ENCODE data around the gene RNLS. TPM values are rescaled to one million over a fixed set of nuclear protein-coding genes. Genes with fewer than 3 reads are reported as not detected.

The RNLS gene
- total RNA-seq, 1 experiment from 2014 or later: not detected

GRCh38 chr10:88273567-88273966 lies 309.6 kb downstream of the RNLS start:
- Histone ChIP-seq H3K9me2 (ENCODE audit: insufficient read depth) (no peaks in the 10 kb centered on the region), H3K4me2 (ENCODE audit: low read length) (no peak overlapping the region), H3K4me3 (replicated peaks in 1 of 2; ENCODE audit: low read depth in 1 of 2, low read length in 2 of 2) (no peak overlapping the region), H3K4me1 (ENCODE audit: control insufficient read depth in 1 of 2, insufficient read depth in 2 of 2, low read length in 2 of 2) (peaks cover 4 to 13% of the 10 kb centered on the region in 2 experiments; a peak in 3 of 4 replicates), H3K79me2 (ENCODE audit: insufficient read depth, low read length) (no peaks in the 10 kb centered on the region), H2AFZ (ENCODE audit: low read depth, low read length, poor library complexity, severe bottlenecking) (no peak overlapping the region), H3K27ac (ENCODE audit: low read depth, low read length) (no peak overlapping the region), H3K36me3 (ENCODE audit: control insufficient read depth in 1 of 2, insufficient read depth in 2 of 2, low read length in 2 of 2) (no peaks in the 10 kb centered on the region), H3K9ac (ENCODE audit: low read length) (no peak overlapping the region), H3K27me3 (ENCODE audit: insufficient read depth, low read length) (no peaks in the 10 kb centered on the region), H3K9me3 (ENCODE audit: control insufficient read depth in 1 of 2, insufficient read depth in 1 of 2, low read depth in 1 of 2, low read length in 2 of 2) (no peaks in the 10 kb centered on the region), H4K20me1 (ENCODE audit: insufficient read depth) (no peaks in the 10 kb centered on the region)
- DNase-seq (ENCODE audit: low read depth, low spot score) (no peak), ATAC-seq (no peak)
- intact Hi-C loops (cut with micrococcal nuclease): no loop called here
- CTCF ChIA-PET: no interaction called here
- no peak for TF ChIP-seq TCF7L2 (IDR thresholded peaks at IDR 0.05; ENCODE audit: borderline replicate concordance, extremely low read depth, insufficient read depth, insufficient read length)
- no peak for TF ChIP-seq EZH2phosphoT487 (IDR thresholded peaks at IDR 0.05; ENCODE audit: borderline replicate concordance)
- TF ChIP-seq POLR2AphosphoS5 (IDR thresholded peaks at IDR 0.05; ENCODE audit: low read depth, low read length): no peak
- TF ChIP-seq, protein P1, sequence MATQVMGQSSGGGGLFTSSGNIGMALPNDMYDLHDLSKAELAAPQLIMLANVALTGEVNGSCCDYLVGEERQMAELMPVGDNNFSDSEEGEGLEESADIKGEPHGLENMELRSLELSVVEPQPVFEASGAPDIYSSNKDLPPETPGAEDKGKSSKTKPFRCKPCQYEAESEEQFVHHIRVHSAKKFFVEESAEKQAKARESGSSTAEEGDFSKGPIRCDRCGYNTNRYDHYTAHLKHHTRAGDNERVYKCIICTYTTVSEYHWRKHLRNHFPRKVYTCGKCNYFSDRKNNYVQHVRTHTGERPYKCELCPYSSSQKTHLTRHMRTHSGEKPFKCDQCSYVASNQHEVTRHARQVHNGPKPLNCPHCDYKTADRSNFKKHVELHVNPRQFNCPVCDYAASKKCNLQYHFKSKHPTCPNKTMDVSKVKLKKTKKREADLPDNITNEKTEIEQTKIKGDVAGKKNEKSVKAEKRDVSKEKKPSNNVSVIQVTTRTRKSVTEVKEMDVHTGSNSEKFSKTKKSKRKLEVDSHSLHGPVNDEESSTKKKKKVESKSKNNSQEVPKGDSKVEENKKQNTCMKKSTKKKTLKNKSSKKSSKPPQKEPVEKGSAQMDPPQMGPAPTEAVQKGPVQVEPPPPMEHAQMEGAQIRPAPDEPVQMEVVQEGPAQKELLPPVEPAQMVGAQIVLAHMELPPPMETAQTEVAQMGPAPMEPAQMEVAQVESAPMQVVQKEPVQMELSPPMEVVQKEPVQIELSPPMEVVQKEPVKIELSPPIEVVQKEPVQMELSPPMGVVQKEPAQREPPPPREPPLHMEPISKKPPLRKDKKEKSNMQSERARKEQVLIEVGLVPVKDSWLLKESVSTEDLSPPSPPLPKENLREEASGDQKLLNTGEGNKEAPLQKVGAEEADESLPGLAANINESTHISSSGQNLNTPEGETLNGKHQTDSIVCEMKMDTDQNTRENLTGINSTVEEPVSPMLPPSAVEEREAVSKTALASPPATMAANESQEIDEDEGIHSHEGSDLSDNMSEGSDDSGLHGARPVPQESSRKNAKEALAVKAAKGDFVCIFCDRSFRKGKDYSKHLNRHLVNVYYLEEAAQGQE (IDR thresholded peaks at IDR 0.05; ENCODE audit: low read depth): no peak
- no peak for TF ChIP-seq EZH2 (IDR thresholded peaks at IDR 0.05)
- no peak for TF ChIP-seq RAD21 (IDR thresholded peaks at IDR 0.05; ENCODE audit: low read depth)
- no peak for TF ChIP-seq SRF (IDR thresholded peaks at IDR 0.05; ENCODE audit: low read depth)
- TF ChIP-seq SIN3A (IDR thresholded peaks at IDR 0.05; ENCODE audit: low read depth): no peak
- no peak for TF ChIP-seq CBX3 (IDR thresholded peaks at IDR 0.05; ENCODE audit: low read depth)
- TF ChIP-seq ZNF274 (IDR thresholded peaks at IDR 0.05; ENCODE audit: low read depth, low read length): no peak
- TF ChIP-seq, protein P2, sequence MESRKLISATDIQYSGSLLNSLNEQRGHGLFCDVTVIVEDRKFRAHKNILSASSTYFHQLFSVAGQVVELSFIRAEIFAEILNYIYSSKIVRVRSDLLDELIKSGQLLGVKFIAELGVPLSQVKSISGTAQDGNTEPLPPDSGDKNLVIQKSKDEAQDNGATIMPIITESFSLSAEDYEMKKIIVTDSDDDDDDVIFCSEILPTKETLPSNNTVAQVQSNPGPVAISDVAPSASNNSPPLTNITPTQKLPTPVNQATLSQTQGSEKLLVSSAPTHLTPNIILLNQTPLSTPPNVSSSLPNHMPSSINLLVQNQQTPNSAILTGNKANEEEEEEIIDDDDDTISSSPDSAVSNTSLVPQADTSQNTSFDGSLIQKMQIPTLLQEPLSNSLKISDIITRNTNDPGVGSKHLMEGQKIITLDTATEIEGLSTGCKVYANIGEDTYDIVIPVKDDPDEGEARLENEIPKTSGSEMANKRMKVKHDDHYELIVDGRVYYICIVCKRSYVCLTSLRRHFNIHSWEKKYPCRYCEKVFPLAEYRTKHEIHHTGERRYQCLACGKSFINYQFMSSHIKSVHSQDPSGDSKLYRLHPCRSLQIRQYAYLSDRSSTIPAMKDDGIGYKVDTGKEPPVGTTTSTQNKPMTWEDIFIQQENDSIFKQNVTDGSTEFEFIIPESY (IDR thresholded peaks at IDR 0.05; ENCODE audit: extremely low read depth, insufficient replicate concordance, low read length): no peak
- no TSS peak for BruUV-seq (replicated peaks)
- POLR2A ChIA-PET: no interaction called here
- RAD21 ChIA-PET (ENCODE audit: low non-redundant PET in 1 of 2, low total read pairs in 2 of 2, uncharacterized antibody in 2 of 2, unreplicated experiment in 2 of 2): no interaction called here

Data from HCT116 (cell line).